Measurements from ENCODE around the gene INPP5D. TPM values are rescaled to one million over a fixed set of nuclear protein-coding genes. Genes with fewer than 3 reads are reported as not detected.

The INPP5D gene
- total RNA-seq, 2 donors from 2014 or later: 6.5 to 7.1 TPM

DNA sequence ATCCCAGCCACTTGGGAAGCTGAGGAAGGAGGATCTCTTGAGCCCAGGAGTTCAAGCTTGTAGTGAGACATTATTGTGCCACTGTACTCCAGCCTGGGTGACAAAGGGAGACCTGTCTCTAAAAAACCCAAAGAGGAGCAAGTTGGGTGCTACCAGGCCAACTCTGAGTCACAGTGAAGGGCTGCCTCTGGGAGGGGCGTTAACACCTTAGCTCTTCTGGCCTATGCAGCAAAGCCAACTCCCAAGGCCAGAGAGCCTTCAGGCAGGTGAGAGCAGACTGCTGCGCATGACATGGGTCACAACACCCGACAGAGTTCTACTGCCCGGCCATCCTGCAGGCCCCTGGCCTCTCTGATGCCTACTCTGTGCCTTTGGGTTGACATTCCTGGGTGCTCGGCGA is 158.7 kb downstream of the INPP5D start:
- H3K4me1 ChIP-seq: no peaks in the 10 kb centered on the region
- no peak overlapping the region for H3K4me3 ChIP-seq
- H3K9ac ChIP-seq (ENCODE audit: low read depth in 2 of 2, low read length in 2 of 2): no peak overlapping the region
- H3K9me3 ChIP-seq: no peaks in the 10 kb centered on the region
- intact Hi-C loops (cut with DNase I): no loop called here
- no peaks in the 10 kb centered on the region for H3K36me3 ChIP-seq
- TF ChIP-seq, protein P1, sequence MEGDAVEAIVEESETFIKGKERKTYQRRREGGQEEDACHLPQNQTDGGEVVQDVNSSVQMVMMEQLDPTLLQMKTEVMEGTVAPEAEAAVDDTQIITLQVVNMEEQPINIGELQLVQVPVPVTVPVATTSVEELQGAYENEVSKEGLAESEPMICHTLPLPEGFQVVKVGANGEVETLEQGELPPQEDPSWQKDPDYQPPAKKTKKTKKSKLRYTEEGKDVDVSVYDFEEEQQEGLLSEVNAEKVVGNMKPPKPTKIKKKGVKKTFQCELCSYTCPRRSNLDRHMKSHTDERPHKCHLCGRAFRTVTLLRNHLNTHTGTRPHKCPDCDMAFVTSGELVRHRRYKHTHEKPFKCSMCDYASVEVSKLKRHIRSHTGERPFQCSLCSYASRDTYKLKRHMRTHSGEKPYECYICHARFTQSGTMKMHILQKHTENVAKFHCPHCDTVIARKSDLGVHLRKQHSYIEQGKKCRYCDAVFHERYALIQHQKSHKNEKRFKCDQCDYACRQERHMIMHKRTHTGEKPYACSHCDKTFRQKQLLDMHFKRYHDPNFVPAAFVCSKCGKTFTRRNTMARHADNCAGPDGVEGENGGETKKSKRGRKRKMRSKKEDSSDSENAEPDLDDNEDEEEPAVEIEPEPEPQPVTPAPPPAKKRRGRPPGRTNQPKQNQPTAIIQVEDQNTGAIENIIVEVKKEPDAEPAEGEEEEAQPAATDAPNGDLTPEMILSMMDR (IDR thresholded peaks at IDR 0.05): no peak
- H3K27ac ChIP-seq: no peak overlapping the region
- no peak for DNase-seq
- no peaks in the 10 kb centered on the region for H3K27me3 ChIP-seq

DNA sequence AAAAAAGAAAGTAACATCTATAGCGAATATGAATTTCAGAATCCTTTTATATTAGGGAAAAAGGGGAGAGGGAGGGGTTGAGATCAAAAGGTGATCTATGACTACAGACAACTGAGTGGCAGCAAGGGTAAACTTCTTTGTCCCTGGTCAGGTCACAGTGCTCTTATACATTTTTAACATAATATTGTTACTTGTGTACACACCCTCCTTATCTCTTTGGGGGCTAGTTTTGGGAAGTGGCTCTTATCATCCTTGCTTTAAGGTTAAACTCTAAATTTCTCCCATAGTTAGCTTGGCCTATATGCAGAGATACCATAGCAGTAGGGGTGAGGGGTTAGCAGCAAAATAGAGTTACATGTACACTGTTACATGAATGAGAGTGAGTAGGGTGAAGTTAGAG is 159.7 kb downstream of the INPP5D start:
- H3K27me3 ChIP-seq: no peaks in the 10 kb centered on the region
- H3K9me3 ChIP-seq: no peaks in the 10 kb centered on the region
- no peaks in the 10 kb centered on the region for H3K4me1 ChIP-seq
- DNase-seq: no peak
- H3K9ac ChIP-seq (ENCODE audit: low read depth in 2 of 2, low read length in 2 of 2): no peak overlapping the region
- TF ChIP-seq, protein P1 (IDR thresholded peaks at IDR 0.05): no peak
- no peak overlapping the region for H3K27ac ChIP-seq
- intact Hi-C loops (cut with DNase I): no loop called here
- H3K36me3 ChIP-seq: no peaks in the 10 kb centered on the region
- no peak overlapping the region for H3K4me3 ChIP-seq

DNA sequence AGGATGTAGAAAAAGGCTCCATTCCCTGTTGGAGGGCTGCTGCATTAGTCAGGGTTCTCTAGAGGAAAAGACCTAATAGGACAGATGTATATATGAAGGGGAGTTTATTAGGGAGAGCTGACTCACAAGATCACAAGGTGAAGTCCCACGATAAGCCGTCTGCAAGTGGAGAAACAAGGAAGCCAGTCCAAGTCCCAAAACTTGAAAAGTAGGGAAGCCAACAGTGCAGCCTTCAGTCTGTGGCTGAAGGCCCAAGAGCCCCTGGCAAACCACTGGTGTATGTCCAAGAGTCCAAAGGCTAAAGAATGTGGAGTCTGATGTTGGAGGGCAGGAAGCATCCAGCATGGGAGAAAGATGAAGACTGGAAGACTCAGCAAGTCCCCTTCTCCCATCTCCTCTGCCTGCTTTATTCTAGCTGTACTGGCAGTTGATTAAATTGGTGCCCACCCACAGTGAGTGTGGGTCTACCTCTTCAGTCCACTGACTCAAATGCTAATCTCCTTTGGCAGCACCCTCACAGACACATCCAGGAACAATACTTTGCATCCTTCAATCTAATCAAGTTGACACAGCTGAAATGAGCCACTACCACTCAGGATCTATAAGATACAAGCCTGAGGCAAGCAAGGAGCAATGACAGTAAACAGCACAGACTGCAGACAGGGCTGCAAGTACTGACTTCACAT is 161.4 kb downstream of the INPP5D start:
- Histone ChIP-seq H3K9ac (ENCODE audit: low read depth in 2 of 2, low read length in 2 of 2) (no peak overlapping the region), H3K4me1 (no peaks in the 10 kb centered on the region), H3K36me3 (no peaks in the 10 kb centered on the region), H3K27ac (no peak overlapping the region), H3K9me3 (no peaks in the 10 kb centered on the region), H3K27me3 (no peaks in the 10 kb centered on the region), H3K4me3 (no peak overlapping the region)
- TF ChIP-seq, protein P1 (IDR thresholded peaks at IDR 0.05): no peak
- no peak for DNase-seq
- intact Hi-C loops (cut with DNase I): no loop called here

DNA sequence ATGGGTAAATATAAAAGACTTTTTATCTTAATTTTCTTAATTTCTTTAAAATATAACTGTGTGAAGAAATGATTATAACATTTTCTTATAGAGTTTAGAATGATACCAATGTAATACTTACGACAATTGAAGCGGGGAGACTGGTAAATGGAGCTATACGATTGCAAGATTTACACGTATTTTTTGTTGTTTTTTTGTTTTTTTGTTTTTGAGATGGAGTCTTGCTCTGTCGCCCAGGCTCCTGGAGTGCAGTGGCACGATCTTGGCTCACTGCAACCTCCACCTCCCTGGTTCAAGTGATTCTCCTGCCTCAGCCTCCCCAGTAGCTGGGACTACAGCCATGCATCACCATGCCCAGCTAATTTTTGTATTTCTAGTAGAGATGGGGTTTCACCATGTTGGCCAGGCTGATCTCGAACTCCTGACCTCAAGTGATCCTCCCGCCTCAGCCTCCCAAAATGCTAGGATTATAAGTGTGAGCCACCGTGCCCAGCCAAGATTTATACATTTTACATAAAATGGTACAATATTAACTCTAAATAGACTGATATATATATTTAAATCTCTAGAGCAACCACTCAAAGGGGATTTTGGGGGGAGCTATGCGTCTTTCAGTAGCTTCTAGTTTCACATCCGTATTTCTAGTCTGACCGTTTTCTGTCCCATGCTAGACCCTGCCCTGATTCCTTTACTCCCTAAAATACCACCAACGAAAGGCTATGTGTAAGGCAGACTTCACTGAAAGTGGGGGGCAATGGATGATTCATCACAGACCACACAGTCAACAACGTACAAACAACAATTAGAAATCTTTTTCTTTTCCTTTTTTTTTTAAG is 163.1 kb downstream of the INPP5D start:
- H3K27ac ChIP-seq: no peak overlapping the region
- no peak overlapping the region for H3K4me3 ChIP-seq
- intact Hi-C loops (cut with DNase I): no loop called here
- H3K9me3 ChIP-seq: no peaks in the 10 kb centered on the region
- no peaks in the 10 kb centered on the region for H3K27me3 ChIP-seq
- no peaks in the 10 kb centered on the region for H3K4me1 ChIP-seq
- no peaks in the 10 kb centered on the region for H3K36me3 ChIP-seq
- no peak for DNase-seq
- TF ChIP-seq, protein P1 (IDR thresholded peaks at IDR 0.05): no peak
- no peak overlapping the region for H3K9ac ChIP-seq (ENCODE audit: low read depth in 2 of 2, low read length in 2 of 2)

GRCh38 chr2:233225230-233226068 is 165.3 kb downstream of the INPP5D start:
- Histone ChIP-seq H3K27me3 (no peaks in the 10 kb centered on the region), H3K4me3 (no peak overlapping the region), H3K9ac (ENCODE audit: low read depth in 2 of 2, low read length in 2 of 2) (no peak overlapping the region), H3K27ac (no peak overlapping the region), H3K9me3 (no peaks in the 10 kb centered on the region), H3K4me1 (no peaks in the 10 kb centered on the region), H3K36me3 (no peaks in the 10 kb centered on the region)
- no peak for DNase-seq
- intact Hi-C loops (cut with DNase I): no loop called here
- TF ChIP-seq, protein P1 (IDR thresholded peaks at IDR 0.05): no peak
